ENCODE results near the gene TMCC2. TPM values are rescaled to one million over a fixed set of nuclear protein-coding genes. Genes with fewer than 3 reads are reported as not detected.

The TMCC2 gene
- total and polyA plus RNA-seq, 2 of the 8 experiments (the other 6 are each of a cell fraction or from before 2014, with no cell fraction given) = 6.7 to 6.8 TPM

DNA sequence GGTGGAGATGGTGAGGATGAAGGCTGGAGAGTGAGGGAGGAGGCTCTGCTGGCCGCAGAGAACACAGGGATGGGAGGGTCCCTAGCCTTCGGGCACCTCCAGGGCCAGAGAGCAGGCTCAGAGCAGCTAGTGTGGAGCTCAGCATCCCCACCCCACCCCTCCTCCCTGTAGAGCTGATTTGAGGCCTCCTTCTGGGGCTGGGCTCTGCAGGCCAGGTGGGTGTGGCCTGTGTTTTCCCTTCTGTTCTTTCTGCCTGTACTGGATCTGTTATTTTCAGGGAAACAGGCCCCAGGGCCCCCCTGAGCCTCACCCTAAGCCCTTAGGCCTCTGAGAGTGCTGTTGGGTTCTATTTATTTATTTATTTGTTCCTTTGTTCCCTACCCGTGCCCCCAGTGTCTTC, 44.8 kb downstream of the TMCC2 start:
- Histone ChIP-seq H2AFZ (ENCODE audit: low read length) (no peak overlapping the region), H3K36me3 (ENCODE audit: control insufficient read depth in 2 of 4, insufficient read depth in 4 of 4, low read length in 3 of 4) (peaks cover 0 to 7% (median 0%) of the 10 kb centered on the region in 4 experiments; a peak in 1 of 8 replicates), H3K27me3 (replicated peaks in 1 of 4; ENCODE audit: control insufficient read depth in 3 of 4, extremely low read depth in 1 of 4, insufficient read depth in 3 of 4, low read length in 3 of 4) (no peaks in the 10 kb centered on the region), H3K4me2 (ENCODE audit: insufficient read depth in 1 of 2, low read depth in 2 of 2, low read length in 2 of 2) (no peak overlapping the region), H2BK12ac (ENCODE audit: low read depth, low read length) (no peak overlapping the region), H3K23me2 (ENCODE audit: low read depth, low read length) (no peaks in the 10 kb centered on the region), H4K8ac (ENCODE audit: extremely low read depth, insufficient read depth, low read length) (no peak overlapping the region), H4K20me1 (replicated peaks in 1 of 2; ENCODE audit: control insufficient read depth in 1 of 2, insufficient read depth in 2 of 2, low read length in 2 of 2) (peaks cover 0 to 2% of the 10 kb centered on the region in 2 experiments), H3K4me1 (replicated peaks in 1 of 4; ENCODE audit: control insufficient read depth in 3 of 4, insufficient read depth in 4 of 4, low read length in 3 of 4) (peaks cover 5 to 19% (median 12%) of the 10 kb centered on the region in 4 experiments; a peak in 6 of 7 replicates), H2BK20ac (ENCODE audit: low read length) (no peak overlapping the region), H3K18ac (ENCODE audit: extremely low read depth, low read length) (no peak overlapping the region), H2BK120ac (replicated peaks; ENCODE audit: low read depth, low read length) (no peak overlapping the region), H3K56ac (replicated peaks; ENCODE audit: insufficient read length, low read depth, low read length) (no peak overlapping the region), H3K27ac (ENCODE audit: low read depth, low read length) (no peak overlapping the region), H4K5ac (ENCODE audit: insufficient read length, low read depth, low read length) (no peak overlapping the region), H3K9ac (replicated peaks in 1 of 4; ENCODE audit: extremely low read depth in 1 of 4, low read depth in 3 of 4, low read length in 3 of 4) (no peak overlapping the region), H2AK5ac (ENCODE audit: low read depth, low read length) (no peak overlapping the region), H3K4ac (replicated peaks; ENCODE audit: insufficient read length, low read depth, low read length) (no peak overlapping the region), H3K79me1 (ENCODE audit: low read depth, low read length) (no peaks in the 10 kb centered on the region), H3K23ac (ENCODE audit: insufficient read length) (no peak overlapping the region), H2BK5ac (ENCODE audit: low read depth, low read length) (peak overlapping the region; percentile 16; the same call in 1 of the 2 replicates), H2BK15ac (ENCODE audit: low read length) (no peak overlapping the region), H3K14ac (ENCODE audit: insufficient read length) (no peak overlapping the region), H3K4me3 (ENCODE audit: extremely low read depth in 1 of 4, insufficient read depth in 2 of 4, low read depth in 3 of 4, low read length in 4 of 4) (no peak overlapping the region), H3K79me2 (ENCODE audit: control insufficient read depth in 1 of 2, insufficient read depth in 2 of 2, low read length in 2 of 2) (no peaks in the 10 kb centered on the region), H4K91ac (replicated peaks; ENCODE audit: insufficient read length, low read length) (no peak overlapping the region), H3K9me3 (ENCODE audit: insufficient read depth in 2 of 2, low read depth in 1 of 2, low read length in 1 of 2) (no peaks in the 10 kb centered on the region)
- ChIA-PET POLR2A (ENCODE audit: partially characterized antibody) (interaction anchor here (0.9 to 7.4 kb wide), 5 partner anchors 10 to 55 kb away, joined by 3 to 85 read pairs (median 3); partner anchors contain the start of gene NUAK2), CTCF (ENCODE audit: partially characterized antibody) (interaction anchor here (0.8 to 42.6 kb wide), 17 partner anchors 8 to 259 kb away, joined by 3 to 2424 read pairs (median 6); partner anchors contain the start of genes KLHDC8A, NUAK2 and TMCC2)
- DNase-seq (ENCODE audit: low read depth in 1 of 2, low spot score in 2 of 2) (no peak), FAIRE-seq (no peak)
- TF ChIP-seq POU5F1 (IDR thresholded peaks at IDR 0.05; ENCODE audit: low read depth, low read length) (no peak), RNF2 (IDR thresholded peaks at IDR 0.05; ENCODE audit: borderline replicate concordance, low read depth, low read length, missing control alignments, poor library complexity, severe bottlenecking) (no peak), TBP (IDR thresholded peaks at IDR 0.05; ENCODE audit: low read depth, low read length) (no peak), HDAC2 (IDR thresholded peaks at IDR 0.05; ENCODE audit: borderline replicate concordance in 1 of 2, low read depth in 2 of 2, low read length in 2 of 2) (no peak), KDM4A (IDR thresholded peaks at IDR 0.05; ENCODE audit: low read depth, low read length, severe bottlenecking) (no peak), CBX8 (IDR thresholded peaks at IDR 0.05; ENCODE audit: borderline replicate concordance, low read depth, low read length) (no peak), CTBP2 (IDR thresholded peaks at IDR 0.05; ENCODE audit: borderline replicate concordance, insufficient read depth, insufficient read length, low read length) (no peak), GABPA (IDR thresholded peaks at IDR 0.05; ENCODE audit: borderline replicate concordance, insufficient read depth, low read length) (no peak)
- WGBS, 2 experiments (ENCODE audit: extremely low coverage in 1 of 2, insufficient coverage in 1 of 2, insufficient read length in 1 of 2, insufficient replicate concordance in 2 of 2, low coverage in 1 of 2, low lambda C conversion rate in 2 of 2, missing lambda C conversion rate in 1 of 2) = 78% methylated on average over 3 of the region's 3 CpGs; no CpG with 5 or more reads in 1 of the 2 experiments

All from H1 (cell line).